ENCODE data around the gene LMBR1L. TPM values are rescaled to one million over a fixed set of nuclear protein-coding genes. Genes with fewer than 3 reads are reported as not detected.

The LMBR1L gene
- total and polyA plus RNA-seq, 2 donors (not counting 1 experiment from before 2014, with no cell fraction given) = 30.9 to 53.2 TPM

DNA sequence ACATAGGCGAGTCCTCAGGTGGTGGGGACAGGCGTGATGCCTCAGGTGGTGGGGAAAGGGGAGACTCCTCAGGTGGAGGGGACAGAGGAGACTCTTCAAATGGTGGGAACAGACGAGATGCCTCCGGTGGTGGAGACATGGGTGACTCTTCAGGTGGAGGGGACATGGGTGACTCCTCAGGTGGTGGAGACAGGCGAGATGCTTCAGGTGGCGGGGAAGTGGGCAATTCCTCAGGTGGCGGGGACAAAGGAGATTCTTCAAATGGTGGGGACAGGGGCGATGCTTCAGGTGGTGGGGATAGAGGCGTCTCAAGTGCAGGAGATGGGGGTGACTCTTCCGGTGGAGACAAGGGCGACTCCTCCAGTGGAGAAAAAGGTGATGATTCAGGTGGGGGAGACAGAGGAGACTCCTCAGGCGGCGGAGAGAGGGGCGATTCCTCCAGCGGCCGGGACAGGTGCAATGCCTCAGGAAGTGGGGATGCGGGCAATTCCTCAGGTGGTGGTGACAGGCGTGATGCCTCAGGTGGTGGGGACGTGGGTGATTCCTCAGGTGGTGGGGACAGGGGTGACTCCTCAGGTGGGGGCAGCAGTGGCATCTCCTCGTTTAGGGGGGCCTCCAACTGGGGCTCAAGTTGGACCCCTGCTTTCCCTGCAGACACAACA lies 58.7 kb downstream of the LMBR1L start:
- H3K36me3 ChIP-seq (ENCODE audit: control insufficient read depth, insufficient read depth, low read length) = peaks cover 52% of the 10 kb centered on the region
- no peaks in the 10 kb centered on the region for H3K9me3 ChIP-seq (ENCODE audit: control insufficient read depth, insufficient read depth, low read depth, low read length)
- no peak overlapping the region for H3K27ac ChIP-seq (ENCODE audit: insufficient read depth, low read length)
- no peak for DNase-seq (ENCODE audit: low read depth in 2 of 2)
- no peak overlapping the region for H3K4me3 ChIP-seq (replicated peaks in 1 of 4; ENCODE audit: control extremely low read depth in 1 of 4, insufficient read depth in 1 of 4, low read depth in 3 of 4, low read length in 4 of 4)
- peaks cover 5% of the 10 kb centered on the region for H3K4me1 ChIP-seq (ENCODE audit: control insufficient read depth, extremely low read depth, insufficient read depth, low read length)
- no peak overlapping the region for H2AFZ ChIP-seq (ENCODE audit: low read length)
- H3K9ac ChIP-seq (ENCODE audit: insufficient read depth, low read length) = no peak overlapping the region
- H3K4me2 ChIP-seq (ENCODE audit: extremely low read depth, insufficient read depth, low read length) = no peak overlapping the region
- no peaks in the 10 kb centered on the region for H3K27me3 ChIP-seq (ENCODE audit: control insufficient read depth, insufficient read depth, low read length)
- peaks cover 40% of the 10 kb centered on the region for H3K79me2 ChIP-seq (ENCODE audit: control insufficient read depth, insufficient read depth, low read length)
- TF ChIP-seq CTCF (conservative IDR thresholded peaks at IDR 0.05 in 1 of 2, IDR thresholded peaks at IDR 0.05 in 1 of 2; ENCODE audit: low read depth in 1 of 2, low read length in 2 of 2) = no peak
- no peak for TF ChIP-seq EZH2 (IDR thresholded peaks at IDR 0.05; ENCODE audit: low read length, missing control alignments)
- peaks cover 6% of the 10 kb centered on the region for H4K20me1 ChIP-seq (ENCODE audit: control insufficient read depth, extremely low read depth, insufficient read depth, low read length)

DNA sequence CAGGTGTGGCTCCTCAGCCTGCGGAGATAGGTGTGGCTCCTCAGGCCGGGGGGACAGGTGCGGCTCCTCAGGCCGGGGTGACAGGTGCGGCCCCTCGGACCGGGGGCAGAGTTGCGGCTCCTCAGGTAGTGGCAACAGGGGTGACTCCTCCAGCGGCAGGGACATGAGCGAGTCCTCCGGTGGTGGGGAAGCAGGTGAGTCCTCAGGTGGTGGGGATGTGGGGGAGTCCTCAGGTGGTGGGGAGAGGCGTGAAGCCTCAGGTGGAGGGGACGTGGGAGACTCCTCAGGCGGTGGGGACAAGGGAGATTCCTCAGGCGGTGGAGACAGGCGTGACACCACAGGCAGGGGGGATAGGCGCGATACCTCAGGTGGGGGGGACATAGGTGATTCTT lies 59.3 kb downstream of the LMBR1L start:
- no peak overlapping the region for H3K27ac ChIP-seq (ENCODE audit: insufficient read depth, low read length)
- DNase-seq (ENCODE audit: low read depth in 2 of 2) = no peak
- H4K20me1 ChIP-seq (ENCODE audit: control insufficient read depth, extremely low read depth, insufficient read depth, low read length) = peaks cover 6% of the 10 kb centered on the region
- peaks cover 5% of the 10 kb centered on the region for H3K4me1 ChIP-seq (ENCODE audit: control insufficient read depth, extremely low read depth, insufficient read depth, low read length)
- peaks cover 34% of the 10 kb centered on the region for H3K79me2 ChIP-seq (ENCODE audit: control insufficient read depth, insufficient read depth, low read length)
- H3K4me2 ChIP-seq (ENCODE audit: extremely low read depth, insufficient read depth, low read length) = no peak overlapping the region
- H3K4me3 ChIP-seq (replicated peaks in 1 of 4; ENCODE audit: control extremely low read depth in 1 of 4, insufficient read depth in 1 of 4, low read depth in 3 of 4, low read length in 4 of 4) = no peak overlapping the region
- no peak overlapping the region for H2AFZ ChIP-seq (ENCODE audit: low read length)
- peaks cover 54% of the 10 kb centered on the region for H3K36me3 ChIP-seq (ENCODE audit: control insufficient read depth, insufficient read depth, low read length)
- H3K9me3 ChIP-seq (ENCODE audit: control insufficient read depth, insufficient read depth, low read depth, low read length) = no peaks in the 10 kb centered on the region
- no peak overlapping the region for H3K9ac ChIP-seq (ENCODE audit: insufficient read depth, low read length)
- TF ChIP-seq EZH2 (IDR thresholded peaks at IDR 0.05; ENCODE audit: low read length, missing control alignments) = no peak
- TF ChIP-seq CTCF (conservative IDR thresholded peaks at IDR 0.05 in 1 of 2, IDR thresholded peaks at IDR 0.05 in 1 of 2; ENCODE audit: low read depth in 1 of 2, low read length in 2 of 2) = no peak
- no peaks in the 10 kb centered on the region for H3K27me3 ChIP-seq (ENCODE audit: control insufficient read depth, insufficient read depth, low read length)

DNA sequence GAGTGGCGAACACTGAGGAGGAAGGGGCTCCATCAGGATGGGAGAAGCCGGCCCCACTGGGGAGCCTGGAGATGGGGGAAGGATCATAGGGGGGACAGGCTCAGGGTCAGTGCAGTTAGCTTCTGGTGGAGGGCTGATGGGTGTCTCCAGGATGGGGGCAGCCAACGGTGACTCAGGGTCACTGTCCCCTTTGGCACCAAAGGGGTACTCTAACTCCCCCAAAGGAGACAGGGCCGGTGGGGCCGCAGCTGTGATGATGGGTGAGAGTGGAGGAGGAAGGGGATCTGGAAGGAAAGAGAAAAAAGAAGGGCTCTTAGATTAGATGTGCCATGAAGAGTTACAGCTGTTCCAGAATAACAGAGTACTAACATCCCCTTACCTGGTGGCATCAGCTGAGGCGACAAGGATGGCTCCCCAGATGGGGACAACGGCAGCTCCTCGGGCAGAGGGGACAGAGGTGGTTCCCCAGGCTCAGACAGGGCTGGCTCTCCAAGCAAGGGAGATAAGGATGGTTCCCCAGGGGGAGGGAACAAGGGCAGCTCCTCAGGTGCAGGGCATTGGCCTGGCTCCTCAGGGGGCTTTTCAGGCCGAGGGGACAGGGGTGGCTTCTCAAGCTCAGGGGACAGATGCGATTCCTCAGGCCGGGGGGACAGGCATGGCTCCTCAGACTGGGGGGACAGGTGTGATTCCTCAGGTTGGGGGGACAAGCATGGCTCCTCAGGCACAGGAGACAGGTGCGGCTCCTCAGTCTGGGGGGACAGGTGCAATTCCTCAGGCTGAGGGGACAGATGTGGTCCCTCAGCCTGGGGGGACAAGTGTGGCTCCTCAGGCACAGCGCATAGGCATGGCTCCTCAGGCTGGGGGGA lies 59.9 kb downstream of the LMBR1L start:
- no peak for DNase-seq (ENCODE audit: low read depth in 2 of 2)
- no peaks in the 10 kb centered on the region for H3K27me3 ChIP-seq (ENCODE audit: control insufficient read depth, insufficient read depth, low read length)
- H3K4me2 ChIP-seq (ENCODE audit: extremely low read depth, insufficient read depth, low read length) = no peak overlapping the region
- H4K20me1 ChIP-seq (ENCODE audit: control insufficient read depth, extremely low read depth, insufficient read depth, low read length) = peaks cover 6% of the 10 kb centered on the region
- peaks cover 28% of the 10 kb centered on the region for H3K79me2 ChIP-seq (ENCODE audit: control insufficient read depth, insufficient read depth, low read length)
- no peak overlapping the region for H3K4me3 ChIP-seq (replicated peaks in 1 of 4; ENCODE audit: control extremely low read depth in 1 of 4, insufficient read depth in 1 of 4, low read depth in 3 of 4, low read length in 4 of 4)
- no peak overlapping the region for H2AFZ ChIP-seq (ENCODE audit: low read length)
- H3K4me1 ChIP-seq (ENCODE audit: control insufficient read depth, extremely low read depth, insufficient read depth, low read length) = peaks cover 5% of the 10 kb centered on the region
- no peak overlapping the region for H3K27ac ChIP-seq (ENCODE audit: insufficient read depth, low read length)
- H3K9ac ChIP-seq (ENCODE audit: insufficient read depth, low read length) = no peak overlapping the region
- no peaks in the 10 kb centered on the region for H3K9me3 ChIP-seq (ENCODE audit: control insufficient read depth, insufficient read depth, low read depth, low read length)
- TF ChIP-seq CTCF (conservative IDR thresholded peaks at IDR 0.05 in 1 of 2, IDR thresholded peaks at IDR 0.05 in 1 of 2; ENCODE audit: low read depth in 1 of 2, low read length in 2 of 2) (no peak), EZH2 (IDR thresholded peaks at IDR 0.05; ENCODE audit: low read length, missing control alignments) (no peak)
- peaks cover 60% of the 10 kb centered on the region for H3K36me3 ChIP-seq (ENCODE audit: control insufficient read depth, insufficient read depth, low read length)
